ENCODE data around the gene LAMA2. TPM values are rescaled to one million over a fixed set of nuclear protein-coding genes. Genes with fewer than 3 reads are reported as not detected.

The LAMA2 gene
- polyA plus RNA-seq, 3 donors: not detected

GRCh38 chr6:128966934-128967333 is 84.0 kb downstream of the LAMA2 start:
- no peaks in the 10 kb centered on the region for H4K20me1 ChIP-seq (ENCODE audit: insufficient read depth, low read length)
- H3K79me2 ChIP-seq (ENCODE audit: insufficient read depth, low read length): no peaks in the 10 kb centered on the region
- Mint-ChIP-seq H3K36me3 (no peaks in the 10 kb centered on the region), H3K4me3 (no peak overlapping the region), H3K27me3 (ENCODE audit: low read depth in 3 of 3) (peaks cover 0 to 2% (median 0%) of the 10 kb centered on the region in 3 donors), H3K4me1 (no peaks in the 10 kb centered on the region), H3K9me3 (no peaks in the 10 kb centered on the region), H3K27ac (no peak overlapping the region)
- no peaks in the 10 kb centered on the region for H3K27me3 ChIP-seq (ENCODE audit: control insufficient read depth in 2 of 2, insufficient read depth in 2 of 2, low read length in 2 of 2)
- no peaks in the 10 kb centered on the region for H3K9me3 ChIP-seq (replicated peaks in 1 of 2; ENCODE audit: control insufficient read depth in 1 of 2, insufficient read depth in 1 of 2, low read length in 2 of 2)
- no peak overlapping the region for H3K4me3 ChIP-seq (replicated peaks in 1 of 3; ENCODE audit: low read depth in 2 of 3, low read length in 3 of 3)
- H3K9ac ChIP-seq (ENCODE audit: insufficient read depth, low read length, poor library complexity, severe bottlenecking): no peak overlapping the region
- H2AFZ ChIP-seq (ENCODE audit: insufficient read depth, low read depth, low read length, poor library complexity, severe bottlenecking): no peak overlapping the region
- no peaks in the 10 kb centered on the region for H3K4me1 ChIP-seq (ENCODE audit: control insufficient read depth in 1 of 2, insufficient read depth in 2 of 2, low read length in 2 of 2)
- 100% methylated on average over 1 of the region's 1 CpG for WGBS (ENCODE audit: insufficient coverage)
- no peak overlapping the region for H3K4me2 ChIP-seq (replicated peaks; ENCODE audit: extremely low read depth, low read length, poor library complexity, severe bottlenecking)
- H3K27ac ChIP-seq (ENCODE audit: low read depth in 1 of 2, low read length in 2 of 2): no peak overlapping the region
- DNase-seq: no peak
- TF ChIP-seq CTCF (IDR thresholded peaks at IDR 0.05): no peak
- intact Hi-C loops (cut with micrococcal nuclease): no loop called here
- no peaks in the 10 kb centered on the region for H3K36me3 ChIP-seq (replicated peaks in 1 of 2; ENCODE audit: control insufficient read depth in 1 of 2, insufficient read depth in 2 of 2, low read length in 2 of 2)

GRCh38 chr6:128979071-128979470 is 96.1 kb downstream of the LAMA2 start:
- H3K4me3 ChIP-seq (replicated peaks in 1 of 3; ENCODE audit: low read depth in 2 of 3, low read length in 3 of 3): no peak overlapping the region
- no peak for TF ChIP-seq CTCF (IDR thresholded peaks at IDR 0.05)
- Mint-ChIP-seq H3K4me1 (no peaks in the 10 kb centered on the region), H3K4me3 (no peak overlapping the region), H3K9me3 (peaks cover 0 to 4% (median 2%) of the 10 kb centered on the region in 7 donors), H3K27ac (no peak overlapping the region), H3K27me3 (ENCODE audit: low read depth in 3 of 3) (no peaks in the 10 kb centered on the region), H3K36me3 (no peaks in the 10 kb centered on the region)
- intact Hi-C loops (cut with micrococcal nuclease): no loop called here
- no peaks in the 10 kb centered on the region for H3K79me2 ChIP-seq (ENCODE audit: insufficient read depth, low read length)
- H3K9me3 ChIP-seq (replicated peaks in 1 of 2; ENCODE audit: control insufficient read depth in 1 of 2, insufficient read depth in 1 of 2, low read length in 2 of 2): no peaks in the 10 kb centered on the region
- H2AFZ ChIP-seq (ENCODE audit: insufficient read depth, low read depth, low read length, poor library complexity, severe bottlenecking): no peak overlapping the region
- DNase-seq: no peak
- 67% methylated on average over 2 of the region's 2 CpGs for WGBS (ENCODE audit: insufficient coverage)
- no peaks in the 10 kb centered on the region for H3K4me1 ChIP-seq (ENCODE audit: control insufficient read depth in 1 of 2, insufficient read depth in 2 of 2, low read length in 2 of 2)
- no peaks in the 10 kb centered on the region for H3K36me3 ChIP-seq (replicated peaks in 1 of 2; ENCODE audit: control insufficient read depth in 1 of 2, insufficient read depth in 2 of 2, low read length in 2 of 2)
- no peaks in the 10 kb centered on the region for H3K27me3 ChIP-seq (ENCODE audit: control insufficient read depth in 2 of 2, insufficient read depth in 2 of 2, low read length in 2 of 2)
- no peak overlapping the region for H3K27ac ChIP-seq (ENCODE audit: low read depth in 1 of 2, low read length in 2 of 2)
- H4K20me1 ChIP-seq (ENCODE audit: insufficient read depth, low read length): no peaks in the 10 kb centered on the region
- no peak overlapping the region for H3K4me2 ChIP-seq (replicated peaks; ENCODE audit: extremely low read depth, low read length, poor library complexity, severe bottlenecking)
- H3K9ac ChIP-seq (ENCODE audit: insufficient read depth, low read length, poor library complexity, severe bottlenecking): no peak overlapping the region
